K562 (cell line): Measurements from ENCODE around the gene C1QTNF5. TPM values are rescaled to one million over a fixed set of nuclear protein-coding genes. Genes with fewer than 3 reads are reported as not detected.

Experiments used
- ATAC-seq: fragments of 200-7000 bp; cut with Tn5 transposase; 3 replicates; pipeline ENCODE4 v1.9.1; 2020; ENCODE audit warnings: moderate library complexity
- BruUV-seq: library from RNA; stranded (reverse); fragments of 400-500 nt; replicated peaks from 2 replicates; lab custom pipeline; 2021; lab: Mats Ljungman, UMichigan
- CTCF ChIA-PET: fragments of 300-600 bp; formaldehyde crosslinking; extraction: SDS; loops from one replicate; lab custom pipeline; 2021; ENCODE audit warnings: low intra/inter-chr PET ratio; lab: Yijun Ruan, JAX
- POLR2A ChIA-PET: fragments of 300-600, 350-650 bp; sonication (Branson Sonifier 250); formaldehyde crosslinking; extraction: SDS; loops from one replicate; lab custom pipeline; 2021; ENCODE audit warnings: antibody characterized with exemption, inconsistent platforms; lab: Yijun Ruan, JAX
- DNase-seq, 4 experiments: peaks; one replicate each; pipeline versions ENCODE4 v3.0.0 to v3.0.0-alpha.2; 2011 to 2018; ENCODE audit warnings: low spot score in 3 of 4, mixed read lengths in 3 of 4; ENCODE audit errors: extremely low read depth in 1 of 4
- FAIRE-seq: peaks from 2 replicates; lab custom pipeline; 2011; peaks lifted over from hg19 to GRCh38; lab: Jason Lieb, UNC
- H2AFZ ChIP-seq: 2 replicates; pipeline ENCODE4 v1.6.0; 2011; ENCODE audit warnings: low read depth, low read length, control low read depth, inconsistent platforms
- H3K27ac ChIP-seq: fragments of 200-600 bp; 3 replicates; pipeline ENCODE4 v1.8.0; 2011; ENCODE audit warnings: low read depth, mild to moderate bottlenecking, control low read depth, inconsistent platforms, low read length, moderate library complexity, mixed read lengths; ENCODE audit errors: extremely low read depth
- H3K27me3 ChIP-seq, 2 experiments: fragments of 300-600 bp in 1 of 2; 2 replicates in 1 of 2; 3 replicates in 1 of 2; pipeline versions ENCODE4 v1.6.0 to v1.8.0; 2011; ENCODE audit warnings: inconsistent platforms in 2 of 2, low read length in 2 of 2, mild to moderate bottlenecking in 1 of 2, mixed read lengths in 1 of 2, moderate library complexity in 1 of 2; ENCODE audit not compliant: control insufficient read depth in 2 of 2, insufficient read depth in 2 of 2
- H3K36me3 ChIP-seq: fragments of 300-600 bp; 3 replicates; pipeline ENCODE4 v1.8.0; 2011; ENCODE audit warnings: mild to moderate bottlenecking, low read length, inconsistent platforms; ENCODE audit not compliant: control insufficient read depth, insufficient read depth
- H3K4me1 ChIP-seq, 2 experiments: fragments of 200-600 bp in 1 of 2; replicated peaks in 1 of 2; 2 replicates in 1 of 2; 3 replicates in 1 of 2; pipeline versions ENCODE4 v1.5.1 to v1.8.0; 2011; ENCODE audit warnings: inconsistent platforms in 2 of 2, low read length in 2 of 2, mild to moderate bottlenecking in 1 of 2, mixed read lengths in 1 of 2, moderate library complexity in 1 of 2; ENCODE audit not compliant: control insufficient read depth in 2 of 2, insufficient read depth in 2 of 2
- H3K4me2 ChIP-seq: 2 replicates; pipeline ENCODE4 v1.6.1; 2011; ENCODE audit warnings: low read length, control low read depth, inconsistent platforms, mixed read lengths; ENCODE audit not compliant: insufficient read depth
- H3K4me3 ChIP-seq: fragments of 200-600 bp; sonication (generic), shearing (Covaris generic); 2 replicates; pipeline ENCODE4 v1.5.1; 2016; ENCODE audit warnings: control low read depth, inconsistent platforms
- H3K79me2 ChIP-seq: fragments of 200-600 bp; 3 replicates; pipeline ENCODE4 v1.8.0; 2011; ENCODE audit warnings: low read length, inconsistent platforms; ENCODE audit not compliant: control insufficient read depth, insufficient read depth
- H3K9ac ChIP-seq, 2 experiments: 2 replicates each; pipeline versions ENCODE4 v1.6.0 to v1.6.1; 2011; ENCODE audit warnings: low read depth in 2 of 2, low read length in 2 of 2, control low read depth in 1 of 2, inconsistent platforms in 1 of 2, mild to moderate bottlenecking in 1 of 2, mixed read lengths in 1 of 2; ENCODE audit not compliant: insufficient read depth in 1 of 2
- H3K9me1 ChIP-seq: one replicate; pipeline ENCODE4 v1.6.0; 2011; ENCODE audit warnings: inconsistent platforms, mild to moderate bottlenecking, low read length, moderate library complexity; ENCODE audit not compliant: control insufficient read depth, insufficient read depth
- H3K9me3 ChIP-seq: replicated peaks from 2 replicates; pipeline ENCODE4 v1.5.1; 2011; ENCODE audit warnings: low read depth, low read length, inconsistent platforms; ENCODE audit not compliant: control insufficient read depth, insufficient read depth
- H4K20me1 ChIP-seq: replicated peaks from 2 replicates; pipeline ENCODE4 v1.6.1; 2011; ENCODE audit warnings: low read length, inconsistent platforms, mixed read lengths; ENCODE audit not compliant: control insufficient read depth, insufficient read depth
- CREBBP ChIP-seq: IDR thresholded peaks from one replicate; pipeline ENCODE4 v1.6.1; 2012; ENCODE audit warnings: low read depth, mild to moderate bottlenecking, control low read depth, inconsistent platforms, low read length
- FOSL1 ChIP-seq: fragments of 200-800 bp; sonication (Bioruptor generic); conservative IDR thresholded peaks from 2 replicates; pipeline ENCODE4 v1.6.1; 2016; ENCODE audit warnings: missing genetic modification characterization, missing compliant biosample characterization
- FUS ChIP-seq: fragments of 200-400 bp; formaldehyde crosslinking; optimal IDR thresholded peaks from 2 replicates; pipeline ENCODE3; 2017; ENCODE audit warnings: low read depth, low read length
- HNRNPUL1 ChIP-seq: fragments of 200-400 bp; formaldehyde crosslinking; IDR thresholded peaks from 2 replicates; pipeline ENCODE4 v1.6.1; 2017; ENCODE audit warnings: low read length
- WGBS: fragments of 100-300 bp; shearing (Covaris generic); methylation state at CpG from one replicate; pipeline ENCODE4 v1.1.6; 2016; ENCODE audit warnings: low coverage, mixed read lengths; ENCODE audit not compliant: insufficient coverage; ENCODE audit errors: missing lambda C conversion rate; 5-methylcytosine and 5-hydroxymethylcytosine counted together
- in situ Hi-C: fragments of 300-500 bp; cut with MboI; formaldehyde crosslinking; loops from 4 replicates; pipeline ENCODE4 v1.15.0; 2018; ENCODE audit warnings: inconsistent platforms, mixed read lengths
- intact Hi-C: fragments of 100-400 bp; cut with micrococcal nuclease; formaldehyde crosslinking; loops from 2 replicates; pipeline ENCODE4 v1.14.2; 2022
- polyA plus RNA-seq, 8 experiments: library from polyadenylated mRNA; depleted of rRNA in 4 of 8; stranded (reverse) in 5 of 8; unstranded in 3 of 8; fragments of >200 nt; fragmentation: Nextera tagmentation in 2 of 8; fragmentation: Illumina TruSeq in 1 of 8; extraction: Ambion mirVana in 2 of 8; extraction: Trizol in 1 of 8; gene quantifications; 2 replicates each; pipeline versions ENCODE4 v1.2.1 to v1.2.3, GENCODE V29; 2011 to 2014; ENCODE audit warnings: inconsistent platforms in 1 of 8, missing spikeins in 1 of 8
- total RNA-seq, 7 experiments: library from RNA; depleted of rRNA in 6 of 7; stranded (reverse); fragments of >200 nt in 6 of 7; fragmentation: Illumina TruSeq in 2 of 7; extraction: Trizol in 2 of 7; gene quantifications; 2 replicates each; pipeline versions ENCODE4 v1.2.1 to v1.2.3, GENCODE V29; 2011 to 2021; ENCODE audit warnings: low replicate concordance in 1 of 7
- TF ChIP-seq, protein P1 (sequence below): fragments of 250-450 bp; sonication (Bioruptor Pico); IDR thresholded peaks from 2 replicates; pipeline ENCODE4 v1.4.0; 2020; ENCODE audit warnings: borderline replicate concordance
- TF ChIP-seq, protein P2 (sequence below): fragments of 250-450 bp; sonication (Bioruptor Pico); IDR thresholded peaks from 2 replicates; pipeline ENCODE4 v1.8.0; 2022; ENCODE audit warnings: moderate library complexity, mild to moderate bottlenecking, inconsistent platforms
- TF ChIP-seq, protein P3 (sequence below): sonication (generic); formaldehyde crosslinking; IDR thresholded peaks from 2 replicates; pipeline ENCODE4 v1.8.0; 2022; ENCODE audit warnings: mild to moderate bottlenecking, missing genetic modification reagents
- TF ChIP-seq, protein P4 (sequence below): fragments of 450-650 bp; formaldehyde crosslinking; conservative IDR thresholded peaks from 2 replicates; pipeline ENCODE4 v1.4.0; 2022; ENCODE audit warnings: mild to moderate bottlenecking, missing genetic modification characterization

The C1QTNF5 gene
- total and polyA plus RNA-seq, 9 of the 15 experiments (the other 6 are each of a cell fraction or from before 2014, with no cell fraction given), result 0.07 to 0.76 (median 0.24) TPM; not detected in 1

DNA sequence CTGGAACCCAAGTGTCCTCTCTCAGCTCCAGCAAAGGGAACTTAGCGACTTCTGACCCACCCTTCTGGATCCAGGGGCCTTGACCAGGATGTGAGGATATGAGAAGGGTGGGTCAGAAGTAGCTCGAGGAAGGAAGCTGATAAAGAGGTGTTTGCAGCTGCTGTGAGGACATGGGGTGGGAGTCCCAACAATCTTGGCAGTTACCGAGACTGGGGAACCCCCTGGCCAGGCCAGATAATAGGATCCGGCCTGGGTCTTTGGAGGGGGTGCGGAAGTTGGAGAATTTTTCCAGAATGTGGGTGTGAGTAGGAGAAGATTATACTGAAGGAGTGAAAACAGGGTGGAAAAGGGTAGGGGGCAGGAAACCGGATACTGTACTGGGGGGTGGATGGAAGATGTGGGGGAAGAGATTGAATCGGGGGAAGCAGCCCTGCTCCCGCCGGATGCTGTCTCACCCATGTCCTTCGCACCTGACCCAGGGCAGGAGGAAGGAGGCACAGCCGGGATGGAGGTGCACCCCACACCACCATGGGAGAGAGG lies 20.9 kb downstream of the C1QTNF5 start:
- CTCF ChIA-PET, result no interaction called here
- peaks cover 50 to 78% of the 10 kb centered on the region in 2 experiments for H3K4me1 ChIP-seq
- peak overlapping the region; percentile 65 for H2AFZ ChIP-seq
- H3K9me3 ChIP-seq, result no peaks in the 10 kb centered on the region
- peak overlapping the region; percentile 92 for H3K4me2 ChIP-seq
- FAIRE-seq (peak; percentile 74), DNase-seq (peak in 2 of 4 experiments; percentile 79 to 88), ATAC-seq (peak; percentile 0; the same call in 2 of the 3 replicates)
- in situ Hi-C loops, result no loop called here
- no TSS peak for BruUV-seq
- POLR2A ChIA-PET, result interaction anchor here (0.6 to 5.1 kb wide), 4 partner anchors 10 to 61 kb away, joined by 4 to 22 read pairs (median 4); partner anchors contain the start of gene USP2
- intact Hi-C loops, result loop anchor here (2.0 to 5.0 kb wide), 3 partner anchors 113 to 407 kb away; partner anchors contain the start of genes BCL9L and CBL
- H3K9me1 ChIP-seq, result no peaks in the 10 kb centered on the region
- peak overlapping the region; percentile 93 for H3K27ac ChIP-seq
- 0 out of 2 replicates have a peak, but pooled peaks cover 6% of the 10 kb centered on the region for H4K20me1 ChIP-seq
- WGBS, result 3% methylated on average over 11 of the region's 11 CpGs
- H3K27me3 ChIP-seq, result no peaks in the 10 kb centered on the region; a peak in 1 of 5 replicates
- peaks cover 4% of the 10 kb centered on the region; the same call in 2 of the 3 replicates for H3K36me3 ChIP-seq
- peaks cover 29% of the 10 kb centered on the region; the same call in 2 of the 3 replicates for H3K79me2 ChIP-seq
- H3K9ac ChIP-seq, result peak overlapping the region; percentile 79 to 91
- H3K4me3 ChIP-seq, result peak overlapping the region; percentile 48
- TF ChIP-seq FOSL1 (tag) (no peak), HNRNPUL1 (no peak), FUS (no peak), CREBBP (no peak)
- TF ChIP-seq, protein P1, sequence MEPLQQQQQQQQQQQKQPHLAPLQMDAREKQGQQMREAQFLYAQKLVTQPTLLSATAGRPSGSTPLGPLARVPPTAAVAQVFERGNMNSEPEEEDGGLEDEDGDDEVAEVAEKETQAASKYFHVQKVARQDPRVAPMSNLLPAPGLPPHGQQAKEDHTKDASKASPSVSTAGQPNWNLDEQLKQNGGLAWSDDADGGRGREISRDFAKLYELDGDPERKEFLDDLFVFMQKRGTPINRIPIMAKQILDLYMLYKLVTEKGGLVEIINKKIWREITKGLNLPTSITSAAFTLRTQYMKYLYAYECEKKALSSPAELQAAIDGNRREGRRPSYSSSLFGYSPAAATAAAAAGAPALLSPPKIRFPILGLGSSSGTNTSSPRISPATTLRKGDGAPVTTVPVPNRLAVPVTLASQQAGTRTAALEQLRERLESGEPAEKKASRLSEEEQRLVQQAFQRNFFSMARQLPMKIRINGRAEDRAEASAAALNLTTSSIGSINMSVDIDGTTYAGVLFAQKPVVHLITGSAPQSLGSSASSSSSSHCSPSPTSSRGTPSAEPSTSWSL (CRISPR knock-in tag), result no peak
- TF ChIP-seq, protein P2, sequence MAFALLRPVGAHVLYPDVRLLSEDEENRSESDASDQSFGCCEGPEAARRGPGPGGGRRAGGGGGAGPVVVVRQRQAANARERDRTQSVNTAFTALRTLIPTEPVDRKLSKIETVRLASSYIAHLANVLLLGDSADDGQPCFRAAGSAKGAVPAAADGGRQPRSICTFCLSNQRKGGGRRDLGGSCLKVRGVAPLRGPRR, result no peak
- TF ChIP-seq, protein P3, sequence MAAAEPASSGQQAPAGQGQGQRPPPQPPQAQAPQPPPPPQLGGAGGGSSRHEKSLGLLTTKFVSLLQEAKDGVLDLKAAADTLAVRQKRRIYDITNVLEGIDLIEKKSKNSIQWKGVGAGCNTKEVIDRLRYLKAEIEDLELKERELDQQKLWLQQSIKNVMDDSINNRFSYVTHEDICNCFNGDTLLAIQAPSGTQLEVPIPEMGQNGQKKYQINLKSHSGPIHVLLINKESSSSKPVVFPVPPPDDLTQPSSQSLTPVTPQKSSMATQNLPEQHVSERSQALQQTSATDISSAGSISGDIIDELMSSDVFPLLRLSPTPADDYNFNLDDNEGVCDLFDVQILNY, result no peak
- TF ChIP-seq, protein P4, sequence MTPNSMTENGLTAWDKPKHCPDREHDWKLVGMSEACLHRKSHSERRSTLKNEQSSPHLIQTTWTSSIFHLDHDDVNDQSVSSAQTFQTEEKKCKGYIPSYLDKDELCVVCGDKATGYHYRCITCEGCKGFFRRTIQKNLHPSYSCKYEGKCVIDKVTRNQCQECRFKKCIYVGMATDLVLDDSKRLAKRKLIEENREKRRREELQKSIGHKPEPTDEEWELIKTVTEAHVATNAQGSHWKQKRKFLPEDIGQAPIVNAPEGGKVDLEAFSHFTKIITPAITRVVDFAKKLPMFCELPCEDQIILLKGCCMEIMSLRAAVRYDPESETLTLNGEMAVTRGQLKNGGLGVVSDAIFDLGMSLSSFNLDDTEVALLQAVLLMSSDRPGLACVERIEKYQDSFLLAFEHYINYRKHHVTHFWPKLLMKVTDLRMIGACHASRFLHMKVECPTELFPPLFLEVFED, result no peak
